NOMO-1 treated with dmso at 0.1 percent for 144 hours (cell line): ENCODE measurements around the gene SLC22A15.
A peak's percentile ranks its signal among the peaks of the same experiment; 100 is the strongest.
"Not testable (repeated sequence)": the region's sequence is repeated elsewhere in the genome, so short reads cannot be mapped to it uniquely, and the experiment has no call there.

Experiments used
- DNase-seq: peaks from one replicate; lab custom pipeline; 2025; ENCODE audit not compliant: unreplicated experiment; lab: John Stamatoyannopoulos, UW

Gene SLC22A15

DNA sequence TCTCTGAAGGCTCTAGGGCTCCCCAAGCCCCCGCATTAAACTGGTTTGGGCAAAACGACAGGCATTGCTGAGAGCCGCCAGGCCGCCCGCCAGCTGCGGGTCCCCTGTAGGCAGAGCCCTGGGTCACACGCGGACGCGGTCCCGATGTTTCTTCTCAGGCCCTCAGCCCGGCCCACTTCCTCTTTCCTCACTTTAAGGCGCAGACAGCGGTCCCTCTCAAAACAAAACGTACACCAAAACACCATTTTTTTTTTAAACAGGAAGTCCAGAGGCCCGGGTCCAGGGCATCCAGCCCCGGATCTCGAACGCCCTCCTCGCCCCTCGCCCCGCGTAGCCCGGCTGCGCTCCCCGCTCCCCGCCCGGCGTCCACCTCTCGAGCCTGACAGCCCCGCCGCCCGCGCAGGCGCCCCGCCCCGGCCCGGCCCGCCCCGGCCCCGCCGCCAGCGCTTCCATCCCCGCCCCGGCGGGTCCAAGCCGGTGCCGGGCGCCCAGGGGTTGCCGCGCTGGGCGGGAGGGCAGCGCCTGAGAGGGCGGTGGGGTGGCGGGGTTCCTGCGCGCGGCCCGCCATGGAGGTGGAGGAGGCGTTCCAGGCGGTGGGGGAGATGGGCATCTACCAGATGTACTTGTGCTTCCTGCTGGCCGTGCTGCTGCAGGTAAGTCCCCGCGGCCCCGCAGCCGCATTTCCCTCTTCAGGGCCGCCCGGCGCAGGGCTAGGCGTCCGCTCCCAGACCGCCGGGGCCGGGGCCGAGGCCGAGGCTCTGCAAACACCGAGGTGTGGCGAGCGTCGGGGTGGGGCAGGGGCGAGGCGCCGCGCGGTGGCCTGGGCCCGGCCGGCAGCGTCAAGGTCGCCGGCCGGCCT is at the start of gene SLC22A15:
Gene SLC22A15 (plus strand): TSS at position 452 of the 859 bp plus-strand sequence. CDS start 115 bp downstream, at position 567.
- DNase-seq, result peak; percentile 93

- no peak for DNase-seq
These were observed 48.3 kb upstream of the SLC22A15 start for GRCh38 chr1:115927971-115928370.

GRCh38 chr1:115929881-115930280 is 46.4 kb upstream of the SLC22A15 start:
- DNase-seq, result no peak

GRCh38 chr1:115933625-115934024 is 42.7 kb upstream of the SLC22A15 start:
- DNase-seq, result no peak

- DNase-seq, result no peak
These were observed 36.9 kb upstream of the SLC22A15 start for GRCh38 chr1:115939455-115939854.

DNA sequence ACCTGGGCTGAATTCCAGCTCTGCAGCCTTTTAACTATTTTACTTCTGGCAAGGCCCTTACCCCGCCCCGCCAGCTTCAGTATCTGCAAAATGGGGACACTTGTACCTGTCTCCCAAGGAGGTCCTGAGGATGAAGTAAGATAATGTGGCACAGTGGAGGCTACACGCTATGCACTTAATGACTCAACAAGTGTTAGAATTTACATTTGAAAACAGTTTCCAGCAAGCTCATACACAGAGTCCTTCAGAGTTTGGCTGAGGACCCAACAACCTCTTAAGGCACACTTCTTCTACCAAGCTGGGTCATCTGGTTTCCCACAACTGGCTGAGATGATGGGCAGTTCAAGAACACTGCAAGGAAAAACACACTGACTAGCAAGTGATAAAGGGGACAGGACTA is 30.2 kb upstream of the SLC22A15 start:
- DNase-seq, result no peak

- no peak for DNase-seq
These were observed 27.2 kb upstream of the SLC22A15 start for GRCh38 chr1:115949156-115949555.

DNA sequence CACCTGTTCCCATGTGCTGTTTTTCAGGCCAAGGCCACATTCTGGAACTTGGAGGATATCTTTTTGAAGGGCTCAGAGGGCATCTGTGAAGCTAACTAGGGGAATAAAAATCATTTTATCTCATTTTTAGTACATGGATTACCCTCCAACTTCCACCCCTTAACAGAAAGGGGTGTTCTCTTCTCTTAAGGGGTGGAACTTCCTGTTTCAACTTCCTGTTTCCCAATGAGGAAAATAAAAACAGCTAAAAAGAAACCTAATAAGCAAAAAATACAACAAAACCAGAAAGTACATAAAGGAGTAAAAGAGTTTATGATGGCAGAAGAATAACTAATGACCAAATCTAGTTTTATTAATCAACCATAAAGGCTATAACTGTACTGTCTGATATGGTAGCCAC is 24.8 kb upstream of the SLC22A15 start:
- peak; percentile 22 for DNase-seq

DNA sequence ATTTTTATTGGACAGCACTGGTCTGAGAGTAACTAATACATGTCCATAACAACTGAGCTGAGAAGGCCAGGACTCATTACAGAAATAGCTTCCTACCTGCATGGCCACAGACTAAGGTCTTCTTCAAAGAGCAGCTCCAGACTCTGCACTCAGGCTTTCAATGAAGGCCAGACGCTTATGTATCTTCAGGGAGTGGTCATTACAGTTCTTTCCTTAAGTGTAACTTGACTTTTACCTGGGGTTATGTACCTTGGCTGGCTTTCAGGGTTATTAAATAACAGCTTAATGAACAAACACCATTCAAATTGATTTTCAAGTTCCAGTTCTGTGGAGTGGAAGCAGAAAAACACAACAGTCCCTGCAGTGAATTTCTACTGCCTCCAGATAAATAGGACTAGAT is 23.8 kb upstream of the SLC22A15 start:
- DNase-seq, result no peak

DNA sequence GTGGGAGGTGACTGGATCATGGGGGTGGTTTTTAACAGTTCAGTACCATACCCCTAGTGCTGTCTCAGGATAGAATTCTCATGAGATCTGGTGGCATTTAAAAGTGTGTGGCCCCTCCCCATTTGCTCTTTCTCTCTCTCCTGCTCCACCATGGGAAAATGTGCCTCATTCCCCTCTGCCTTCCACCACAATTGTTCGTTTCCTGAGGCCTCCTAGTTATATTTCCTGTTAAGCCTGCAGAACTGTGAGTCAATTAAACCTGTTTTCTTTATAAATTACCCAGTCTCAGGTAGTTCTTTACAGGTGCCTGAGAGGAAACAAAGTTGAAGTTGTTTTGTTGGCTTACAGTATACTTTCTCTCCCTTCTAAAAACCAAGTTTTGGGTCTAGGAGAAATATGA is 23.1 kb upstream of the SLC22A15 start:
- no peak for DNase-seq

- no peak for DNase-seq
These were observed 21.6 kb upstream of the SLC22A15 start for GRCh38 chr1:115954684-115955083.

DNA sequence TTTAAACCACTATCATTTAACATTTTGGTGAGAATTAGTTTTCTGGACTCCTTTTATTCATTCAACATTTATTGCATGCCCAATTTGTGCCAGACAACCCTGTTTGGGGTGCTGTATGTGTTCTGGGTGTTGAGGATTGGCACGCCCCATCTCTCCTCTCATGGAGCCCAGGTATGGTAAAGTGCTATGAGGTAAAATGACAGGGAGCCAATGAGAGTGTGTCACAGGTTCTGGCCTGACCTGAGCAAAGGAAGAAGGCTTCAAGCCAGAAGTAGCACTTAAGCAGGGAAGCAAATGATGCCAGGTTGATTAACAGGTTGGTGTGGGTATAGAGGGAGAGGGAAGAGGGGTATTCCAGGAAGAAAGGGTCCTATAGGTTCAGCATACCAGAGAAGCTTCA is 21.1 kb upstream of the SLC22A15 start:
- no peak for DNase-seq

GRCh38 chr1:115958866-115959265 is 17.4 kb upstream of the SLC22A15 start:
- DNase-seq, result no peak

DNA sequence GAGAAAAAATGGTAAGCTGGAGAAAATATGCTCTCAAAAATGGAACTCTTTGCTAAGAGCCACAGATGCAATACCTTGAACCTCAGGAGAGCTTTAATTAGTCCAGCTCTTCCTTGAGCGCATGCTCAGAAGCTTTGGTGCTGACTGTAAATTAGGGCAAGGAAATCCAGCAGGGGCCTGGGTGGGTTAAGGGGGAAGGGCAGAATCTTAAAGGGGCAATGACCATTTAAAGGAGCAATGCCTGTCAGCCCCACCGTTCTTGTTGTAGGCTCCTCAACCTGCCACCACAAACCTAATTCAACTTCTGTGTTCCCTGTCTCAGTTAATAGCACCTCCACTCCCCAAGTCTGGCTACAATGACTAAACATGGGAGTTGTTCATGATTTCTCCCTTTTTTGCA is 6.8 kb upstream of the SLC22A15 start:
- peak; percentile 76 for DNase-seq

GRCh38 chr1:115971778-115972177 is 4.5 kb upstream of the SLC22A15 start:
- DNase-seq, result not testable (repeated sequence)

- DNase-seq, result no peak
These were observed 3.2 kb upstream of the SLC22A15 start for GRCh38 chr1:115973154-115973553.

- DNase-seq, result no peak
These were observed 698 bp upstream of the SLC22A15 start for GRCh38 chr1:115975569-115976061.

DNA sequence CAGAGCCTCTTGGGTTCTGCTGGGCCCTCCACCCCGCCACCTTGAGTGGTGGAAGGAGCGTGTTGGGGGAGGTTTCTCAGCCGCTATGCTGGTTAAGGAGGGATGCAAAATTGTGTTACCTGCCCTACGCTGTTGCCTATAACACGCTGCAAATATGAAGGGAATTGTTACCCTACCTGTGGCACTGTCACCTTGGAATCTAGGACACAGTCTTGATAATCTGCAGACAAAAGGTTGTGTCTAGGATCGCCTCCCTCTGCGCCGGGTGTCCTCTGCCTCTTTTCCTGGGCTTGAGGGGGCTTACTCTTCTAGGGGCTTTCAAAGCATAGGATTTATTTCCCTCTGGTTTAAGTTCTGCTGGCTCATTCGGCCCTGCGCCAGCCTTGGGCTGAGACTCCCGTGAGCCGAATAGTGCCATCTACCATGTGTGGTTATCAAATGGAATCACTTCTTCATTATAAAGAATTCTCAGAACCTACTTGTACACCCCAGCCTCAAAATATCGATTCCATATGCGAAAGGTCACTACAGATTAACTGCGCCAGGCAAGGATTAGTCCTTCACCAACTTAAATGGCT is 697 bp downstream of the SLC22A15 start:
- DNase-seq, result no peak

DNA sequence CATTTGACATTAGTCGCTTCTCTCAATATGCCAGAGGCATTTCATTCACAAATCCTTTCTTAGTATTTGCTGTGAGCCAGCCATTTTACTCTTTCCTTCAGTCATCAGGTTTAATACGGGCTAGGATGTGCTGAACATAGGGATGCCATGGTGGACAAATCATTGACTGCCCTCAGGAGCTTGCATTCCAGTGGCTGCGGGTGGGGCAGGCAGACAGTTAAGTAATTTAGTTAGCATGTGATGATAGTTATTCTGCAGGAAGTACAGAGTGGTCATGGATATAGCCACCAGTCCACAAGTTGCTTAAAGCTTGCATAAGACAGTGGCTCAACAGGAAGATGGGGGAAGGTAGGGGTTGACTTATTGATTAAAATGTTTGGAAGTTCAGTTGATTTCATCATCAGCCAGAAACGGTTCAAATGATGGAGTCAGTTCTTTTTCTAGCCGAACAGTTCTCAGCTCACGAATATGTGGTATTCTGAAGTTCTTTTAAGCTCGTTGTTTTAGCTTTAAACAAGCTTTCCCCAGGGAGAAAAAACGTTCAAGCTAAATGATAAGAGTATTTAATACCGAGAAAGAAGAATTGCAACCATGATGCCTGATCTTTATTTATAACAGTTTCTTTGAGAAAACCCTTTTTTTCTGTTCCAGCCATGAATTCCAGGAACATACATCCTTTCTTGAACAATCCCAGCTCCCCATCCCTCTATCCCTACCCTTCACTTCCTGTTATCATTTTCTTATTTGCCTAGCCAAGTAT is 1.4 kb downstream of the SLC22A15 start:
- peak; percentile 89 for DNase-seq

- DNase-seq, result peak; percentile 14
These were observed 2.1 kb downstream of the SLC22A15 start for GRCh38 chr1:115978292-115978941.

- DNase-seq, result no peak
These were observed 3.8 kb downstream of the SLC22A15 start for GRCh38 chr1:115980156-115980555.
